SU-DHL-6 (cell line): Measurements from ENCODE around the gene LTBP1.

Experiments
- EZH2phosphoT487 ChIP-seq: fragments of 200-600 bp; sonication (generic), shearing (Covaris generic); conservative IDR thresholded peaks from 2 replicates; pipeline ENCODE4 v1.6.1; 2018; ENCODE audit warnings: mild to moderate bottlenecking, antibody characterized with exemption, low read length, moderate library complexity, mixed read lengths
- TF ChIP-seq, protein P1 (sequence below): fragments of 200-600 bp; sonication (generic); IDR thresholded peaks from one replicate; pipeline ENCODE4 v1.5.1; 2017; ENCODE audit warnings: antibody characterized with exemption, mild to moderate bottlenecking, low read length, moderate library complexity; ENCODE audit not compliant: insufficient read depth, poor library complexity, severe bottlenecking

DNA sequence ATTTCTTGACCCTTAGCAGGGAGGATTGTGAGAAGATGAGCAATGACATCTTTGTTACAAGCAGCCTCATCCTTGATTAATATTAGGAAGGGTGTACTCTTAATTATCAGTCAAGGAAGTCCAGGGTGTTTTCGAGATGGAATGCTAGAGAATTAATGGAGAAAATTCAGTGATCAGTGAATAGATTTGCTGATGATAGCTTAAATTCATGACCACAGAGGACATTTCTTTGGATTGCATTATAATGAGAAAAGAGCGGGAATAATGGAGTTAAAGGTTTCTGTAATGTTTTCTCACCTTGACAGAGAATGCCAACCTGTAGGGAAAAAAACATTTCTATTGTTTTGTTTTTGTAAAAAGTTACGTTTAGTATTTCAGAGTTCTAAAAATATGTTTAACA lies 249.9 kb downstream of the LTBP1 start:
- TF ChIP-seq, protein P1, sequence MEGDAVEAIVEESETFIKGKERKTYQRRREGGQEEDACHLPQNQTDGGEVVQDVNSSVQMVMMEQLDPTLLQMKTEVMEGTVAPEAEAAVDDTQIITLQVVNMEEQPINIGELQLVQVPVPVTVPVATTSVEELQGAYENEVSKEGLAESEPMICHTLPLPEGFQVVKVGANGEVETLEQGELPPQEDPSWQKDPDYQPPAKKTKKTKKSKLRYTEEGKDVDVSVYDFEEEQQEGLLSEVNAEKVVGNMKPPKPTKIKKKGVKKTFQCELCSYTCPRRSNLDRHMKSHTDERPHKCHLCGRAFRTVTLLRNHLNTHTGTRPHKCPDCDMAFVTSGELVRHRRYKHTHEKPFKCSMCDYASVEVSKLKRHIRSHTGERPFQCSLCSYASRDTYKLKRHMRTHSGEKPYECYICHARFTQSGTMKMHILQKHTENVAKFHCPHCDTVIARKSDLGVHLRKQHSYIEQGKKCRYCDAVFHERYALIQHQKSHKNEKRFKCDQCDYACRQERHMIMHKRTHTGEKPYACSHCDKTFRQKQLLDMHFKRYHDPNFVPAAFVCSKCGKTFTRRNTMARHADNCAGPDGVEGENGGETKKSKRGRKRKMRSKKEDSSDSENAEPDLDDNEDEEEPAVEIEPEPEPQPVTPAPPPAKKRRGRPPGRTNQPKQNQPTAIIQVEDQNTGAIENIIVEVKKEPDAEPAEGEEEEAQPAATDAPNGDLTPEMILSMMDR: no peak
- no peak for TF ChIP-seq EZH2phosphoT487
